Right lobe of liver (tissue), 4 donors: ENCODE data around the gene DSCAM.

Source experiments
- CTCF ChIP-seq, 4 donors: fragments of 200-600 bp in 3 of 4; fragments of 450-650 bp in 1 of 4; IDR thresholded peaks; one replicate each; pipeline versions ENCODE4 v1.5.1 to v1.8.0; 2016 to 2022; ENCODE audit warnings: antibody characterized with exemption in 4 of 4, mild to moderate bottlenecking in 2 of 4
- POLR2A ChIP-seq: fragments of 450-650 bp; IDR thresholded peaks from one replicate; pipeline ENCODE4 v1.6.1; 2017; ENCODE audit warnings: antibody characterized with exemption, mild to moderate bottlenecking
- donor health status: DM: no; HTN: no; CAD: no.
- donor health status: DM: no; HTN: no; CAD: no.
- donor health status: DM: no; HTN: yes; CAD: no.

GRCh38 chr21:40235528-40235927 is 611.4 kb downstream of the DSCAM start:
- TF ChIP-seq CTCF (IDR thresholded peaks at IDR 0.05) = no peak
- no peak for TF ChIP-seq POLR2A
